GM23338 (cell line): ENCODE measurements around the gene ASS1. TPM values are rescaled to one million over a fixed set of nuclear protein-coding genes. Genes with fewer than 3 reads are reported as not detected.

Experiments used
- ATAC-seq: fragments of 200-7000 bp; cut with Tn5 transposase; 3 replicates; pipeline ENCODE4 v1.9.1; 2020
- DNase-seq: peaks from one replicate; pipeline ENCODE4 v3.0.0-alpha.2; 2015; ENCODE audit warnings: low spot score
- H2AFZ ChIP-seq: fragments of 200-600 bp; sonication (generic); 2 replicates; pipeline ENCODE4 v1.8.0; 2016; ENCODE audit warnings: antibody characterized with exemption, mild to moderate bottlenecking, moderate library complexity
- H3F3A ChIP-seq: fragments of 200-600 bp; sonication (generic); replicated peaks from 2 replicates; pipeline ENCODE4 v1.8.0; 2017; ENCODE audit warnings: antibody characterized with exemption, mixed run types, low read depth
- H3K27ac ChIP-seq: fragments of 200-600 bp; sonication (generic); 2 replicates; pipeline ENCODE4 v1.6.1; 2016; ENCODE audit warnings: low read depth
- H3K27me3 ChIP-seq: fragments of 200-600 bp; sonication (generic); 2 replicates; pipeline ENCODE4 v1.8.0; 2016; ENCODE audit warnings: mild to moderate bottlenecking, mixed run types, moderate library complexity; ENCODE audit not compliant: insufficient read depth
- H3K36me3 ChIP-seq: fragments of 200-600 bp; sonication (generic); 2 replicates; pipeline ENCODE4 v1.8.0; 2016; ENCODE audit warnings: mild to moderate bottlenecking; ENCODE audit not compliant: insufficient read depth
- H3K4me1 ChIP-seq: fragments of 200-600 bp; sonication (generic); 2 replicates; pipeline ENCODE4 v1.8.0; 2016; ENCODE audit warnings: mild to moderate bottlenecking, moderate library complexity; ENCODE audit not compliant: insufficient read depth
- H3K4me2 ChIP-seq: fragments of 200-600 bp; sonication (generic); 2 replicates; pipeline ENCODE4 v1.7.1; 2017; ENCODE audit warnings: mixed run types
- H3K4me3 ChIP-seq: fragments of 200-600 bp; sonication (generic); 2 replicates; pipeline ENCODE4 v1.6.1; 2016; ENCODE audit warnings: mixed run types
- H3K79me2 ChIP-seq: fragments of 200-600 bp; sonication (generic); replicated peaks from 2 replicates; pipeline ENCODE4 v1.8.0; 2017; ENCODE audit warnings: mild to moderate bottlenecking; ENCODE audit not compliant: insufficient read depth
- H3K9me2 ChIP-seq: fragments of 200-600 bp; sonication (generic); 2 replicates; pipeline ENCODE4 v1.8.0; 2017; ENCODE audit not compliant: insufficient read depth
- H4K20me1 ChIP-seq: fragments of 200-600 bp; sonication (generic); replicated peaks from 2 replicates; pipeline ENCODE4 v1.8.0; 2017; ENCODE audit warnings: mild to moderate bottlenecking; ENCODE audit not compliant: insufficient read depth
- H3K27ac Mint-ChIP-seq: 2 replicates; pipeline ENCODE4 v1.8.0; 2020; ENCODE audit warnings: inconsistent platforms, mild to moderate bottlenecking, moderate library complexity, mixed read lengths
- H3K27me3 Mint-ChIP-seq: 3 replicates; pipeline ENCODE4 v1.8.0; 2022; ENCODE audit warnings: low read depth, mild to moderate bottlenecking, moderate library complexity, mixed read lengths, inconsistent platforms; ENCODE audit not compliant: insufficient read depth, poor library complexity
- H3K36me3 Mint-ChIP-seq: 3 replicates; pipeline ENCODE4 v1.8.0; 2021; ENCODE audit warnings: low read depth, mild to moderate bottlenecking, inconsistent platforms, moderate library complexity, mixed read lengths
- H3K4me1 Mint-ChIP-seq: 3 replicates; pipeline ENCODE4 v1.8.0; 2020; ENCODE audit warnings: mild to moderate bottlenecking, inconsistent platforms, mixed read lengths
- H3K4me3 Mint-ChIP-seq: 3 replicates; pipeline ENCODE4 v1.8.0; 2021; ENCODE audit warnings: moderate library complexity, mild to moderate bottlenecking, inconsistent platforms, mixed read lengths
- H3K9me3 Mint-ChIP-seq: 3 replicates; pipeline ENCODE4 v1.8.0; 2020; ENCODE audit warnings: moderate library complexity, mild to moderate bottlenecking, inconsistent platforms, mixed read lengths
- CREB1 ChIP-seq: fragments of 250-450 bp; sonication (Bioruptor Pico); IDR thresholded peaks from 2 replicates; pipeline ENCODE4 v1.5.0; 2020; ENCODE audit warnings: low read depth, mild to moderate bottlenecking, moderate library complexity
- CTCF ChIP-seq, 2 experiments: fragments of 200-600 bp in 1 of 2; sonication (generic) in 1 of 2; conservative IDR thresholded peaks; 2 replicates each; pipeline versions ENCODE4 v1.5.1 to v1.6.1; 2016 to 2017; ENCODE audit warnings: antibody characterized with exemption in 2 of 2, low read depth in 2 of 2, mild to moderate bottlenecking in 2 of 2, moderate library complexity in 1 of 2
- ETS1 ChIP-seq: IDR thresholded peaks from 2 replicates; pipeline ENCODE4 v1.6.1; 2016; ENCODE audit warnings: antibody characterized with exemption
- EZH2 ChIP-seq: fragments of 200-600 bp; sonication (generic); IDR thresholded peaks from one replicate; pipeline ENCODE4 v1.8.0; 2017; ENCODE audit warnings: antibody characterized with exemption, mild to moderate bottlenecking, low read depth; ENCODE audit not compliant: unreplicated experiment
- EZH2phosphoT487 ChIP-seq: fragments of 200-600 bp; sonication (generic); IDR thresholded peaks from one replicate; pipeline ENCODE4 v1.8.1; 2018; ENCODE audit warnings: antibody characterized with exemption; ENCODE audit not compliant: unreplicated experiment
- REST ChIP-seq: IDR thresholded peaks from one replicate; pipeline ENCODE4 v1.6.1; 2018; ENCODE audit warnings: antibody characterized with exemption; ENCODE audit not compliant: unreplicated experiment
- ZNF114 ChIP-seq: fragments of 250-450 bp; sonication (Bioruptor Pico); IDR thresholded peaks from 2 replicates; pipeline ENCODE4 v1.5.0; 2020; ENCODE audit warnings: mild to moderate bottlenecking, moderate library complexity
- ZNF331 ChIP-seq: fragments of 250-450 bp; sonication (Bioruptor Pico); IDR thresholded peaks from 2 replicates; pipeline ENCODE4 v1.5.0; 2020; ENCODE audit warnings: low read depth, mild to moderate bottlenecking, moderate library complexity
- polyA plus RNA-seq: library from polyadenylated mRNA; unstranded; fragments of >200 nt; fragmentation: Nextera tagmentation; extraction: Ambion mirVana; gene quantifications from 2 replicates; pipeline ENCODE4 v1.2.1, GENCODE V29; 2016
- total RNA-seq: library from RNA; depleted of rRNA; stranded (reverse); fragments of >200 nt; shearing (Covaris generic); gene quantifications from 2 replicates; pipeline ENCODE4 v1.2.3, GENCODE V29; 2014

ASS1 gene
- total and polyA plus RNA-seq, 2 experiments from 2014 or later = 65.8 to 103 TPM

- peak overlapping the region; percentile 85 for H3K4me3 ChIP-seq
- no peak for ATAC-seq
- TF ChIP-seq ETS1 (no peak), ZNF331 (CRISPR knock-in tag) (no peak), CTCF (conservative IDR thresholded peaks at IDR 0.05; ENCODE audit: low read depth in 2 of 2) (no peak), EZH2phosphoT487 (no peak), REST (no peak), ZNF114 (CRISPR knock-in tag) (no peak), EZH2 (no peak), CREB1 (no peak)
- H3K9me3 Mint-ChIP-seq = peaks cover 16% of the 10 kb centered on the region
- H4K20me1 ChIP-seq = no peaks in the 10 kb centered on the region
- H3K27me3 Mint-ChIP-seq = peaks cover 43% of the 10 kb centered on the region
- H3K4me1 ChIP-seq = peaks cover 35% of the 10 kb centered on the region
- peak overlapping the region; percentile 23; the same call in 1 of the 3 replicates for H3K4me3 Mint-ChIP-seq
- H3F3A ChIP-seq = peaks cover 8% of the 10 kb centered on the region; the same call in 1 of the 2 replicates
- H3K27me3 ChIP-seq = peaks cover 30% of the 10 kb centered on the region
- peak overlapping the region; percentile 96 for H2AFZ ChIP-seq
- H3K36me3 ChIP-seq = peaks cover 7% of the 10 kb centered on the region; the same call in 1 of the 2 replicates
- no peaks in the 10 kb centered on the region for H3K9me2 ChIP-seq
- DNase-seq = no peak
- H3K27ac ChIP-seq = no peak overlapping the region
- peaks cover 33% of the 10 kb centered on the region for H3K4me1 Mint-ChIP-seq
- H3K36me3 Mint-ChIP-seq = peaks cover 25% of the 10 kb centered on the region; the same call in 2 of the 3 replicates
- no peak overlapping the region for H3K27ac Mint-ChIP-seq
- peak overlapping the region; percentile 96 for H3K4me2 ChIP-seq
- no peaks in the 10 kb centered on the region; the same call in 1 of the 2 replicates for H3K79me2 ChIP-seq
These were observed 795 bp upstream of the ASS1 start for GRCh38 chr9:130443840-130444492.
